Esophagus muscularis mucosa (tissue), 4 donors: ENCODE data around the gene UBXN2A.
"Not testable (repeated sequence)": the region's sequence is repeated elsewhere in the genome, so short reads cannot be mapped to it uniquely, and the experiment has no call there.

Experiments
- CTCF ChIP-seq, 3 experiments: fragments of 200-600 bp in 2 of 3; fragments of 450-650 bp in 1 of 3; sonication (generic) in 2 of 3; IDR thresholded peaks; one replicate each; pipeline ENCODE4 v1.5.1; 2017 to 2019; ENCODE audit warnings: antibody characterized with exemption in 3 of 3, mild to moderate bottlenecking in 2 of 3, moderate library complexity in 1 of 3
- EP300 ChIP-seq: sonication (generic); formaldehyde crosslinking; IDR thresholded peaks from one replicate; pipeline ENCODE4 v1.6.1; 2017; ENCODE audit warnings: antibody characterized with exemption
- POLR2A ChIP-seq: fragments of 450-650 bp; IDR thresholded peaks from one replicate; pipeline ENCODE4 v1.6.1; 2017; ENCODE audit warnings: antibody characterized with exemption, moderate library complexity, mild to moderate bottlenecking, low read depth
- POLR2AphosphoS5 ChIP-seq, 2 donors: sonication (generic); formaldehyde crosslinking; IDR thresholded peaks; one replicate each; pipeline ENCODE4 v1.6.1; 2017; ENCODE audit warnings: antibody characterized with exemption in 2 of 2

GRCh38 chr2:24014902-24015301, 74.6 kb downstream of the UBXN2A start:
- not testable (repeated sequence) for TF ChIP-seq CTCF (IDR thresholded peaks at IDR 0.05); EP300; POLR2A; POLR2AphosphoS5 (IDR thresholded peaks at IDR 0.05)
